ENCODE results near the gene SMYD3.

DNA sequence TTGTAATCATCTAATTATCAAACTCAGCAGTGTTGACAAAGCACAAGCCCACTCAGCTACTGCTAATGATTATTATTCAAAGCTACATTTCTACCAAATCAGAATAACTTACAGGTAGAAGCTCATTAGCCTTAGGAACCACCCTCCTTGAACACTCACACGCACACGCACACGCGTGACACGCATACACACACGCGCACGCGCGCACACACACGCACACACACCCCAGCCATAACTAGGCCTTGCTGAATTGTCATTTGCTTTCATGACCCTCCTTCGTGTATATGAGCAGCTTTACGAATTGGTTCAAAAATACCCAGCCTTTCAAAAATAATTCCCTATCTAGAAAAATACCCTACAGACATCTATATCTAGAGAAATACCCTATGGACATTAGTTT is 195.6 kb downstream of the SMYD3 start:
- TF ChIP-seq, protein P1, sequence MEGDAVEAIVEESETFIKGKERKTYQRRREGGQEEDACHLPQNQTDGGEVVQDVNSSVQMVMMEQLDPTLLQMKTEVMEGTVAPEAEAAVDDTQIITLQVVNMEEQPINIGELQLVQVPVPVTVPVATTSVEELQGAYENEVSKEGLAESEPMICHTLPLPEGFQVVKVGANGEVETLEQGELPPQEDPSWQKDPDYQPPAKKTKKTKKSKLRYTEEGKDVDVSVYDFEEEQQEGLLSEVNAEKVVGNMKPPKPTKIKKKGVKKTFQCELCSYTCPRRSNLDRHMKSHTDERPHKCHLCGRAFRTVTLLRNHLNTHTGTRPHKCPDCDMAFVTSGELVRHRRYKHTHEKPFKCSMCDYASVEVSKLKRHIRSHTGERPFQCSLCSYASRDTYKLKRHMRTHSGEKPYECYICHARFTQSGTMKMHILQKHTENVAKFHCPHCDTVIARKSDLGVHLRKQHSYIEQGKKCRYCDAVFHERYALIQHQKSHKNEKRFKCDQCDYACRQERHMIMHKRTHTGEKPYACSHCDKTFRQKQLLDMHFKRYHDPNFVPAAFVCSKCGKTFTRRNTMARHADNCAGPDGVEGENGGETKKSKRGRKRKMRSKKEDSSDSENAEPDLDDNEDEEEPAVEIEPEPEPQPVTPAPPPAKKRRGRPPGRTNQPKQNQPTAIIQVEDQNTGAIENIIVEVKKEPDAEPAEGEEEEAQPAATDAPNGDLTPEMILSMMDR (IDR thresholded peaks at IDR 0.05): no peak
- TF ChIP-seq EP300 (IDR thresholded peaks at IDR 0.05): no peak

Measured in gastroesophageal sphincter (tissue), 3 donors.